GM21360 (cell line): ENCODE data around the gene WSCD2.

Experiments used
- ATAC-seq: cut with Tn5 transposase; IDR thresholded peaks from one replicate; pipeline ENCODE4 v1.9.1; 2021; ENCODE audit warnings: mild to moderate bottlenecking, moderate library complexity; ENCODE audit not compliant: unreplicated experiment

Gene WSCD2

DNA sequence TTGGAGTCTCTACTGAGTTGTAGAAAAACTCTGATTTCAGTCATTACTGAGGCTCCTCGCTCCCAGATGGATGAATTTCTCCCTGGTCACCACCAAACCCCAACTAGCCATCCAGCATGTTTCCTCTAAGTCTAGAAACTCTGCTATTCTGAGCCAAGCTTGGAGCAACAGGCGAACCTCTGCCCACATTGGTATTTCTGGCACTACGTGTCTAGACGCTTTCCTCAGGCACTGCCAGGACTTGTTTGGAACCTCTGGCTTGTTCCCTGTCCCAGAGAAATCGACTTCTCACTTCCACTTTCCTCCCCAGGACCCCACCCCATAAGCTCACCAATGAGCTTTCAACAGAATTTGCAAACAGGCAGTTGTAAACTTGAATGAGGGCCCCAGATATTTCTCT, 27.6 kb downstream of the WSCD2 start:
- no peak for ATAC-seq

DNA sequence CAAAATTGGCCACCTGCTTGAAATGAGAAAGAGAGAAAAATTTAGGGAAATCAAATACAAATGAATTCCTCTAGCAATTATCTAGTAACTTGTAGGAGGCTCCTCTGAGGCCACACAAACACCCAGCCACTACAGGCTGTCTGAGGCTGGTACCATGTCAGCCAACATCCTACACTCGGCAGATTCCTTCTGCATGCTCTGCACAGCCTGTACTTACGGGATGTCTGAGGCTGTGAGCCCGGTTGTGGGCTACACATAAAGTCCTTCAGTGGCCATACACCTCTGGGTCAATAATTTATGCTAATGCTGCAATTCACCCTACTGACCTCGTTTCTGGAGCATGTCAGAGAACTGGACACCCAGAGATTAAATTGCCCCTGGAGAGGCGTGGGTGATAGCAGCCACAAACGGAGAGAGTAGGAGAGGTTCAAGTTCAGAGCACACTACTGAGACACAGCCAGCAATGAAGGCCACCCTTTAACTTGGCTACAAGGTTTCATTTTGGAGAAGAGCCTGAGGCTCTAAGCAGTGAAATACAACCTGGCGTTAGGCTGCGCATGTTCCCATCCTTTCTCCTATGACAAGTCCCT, 28.9 kb downstream of the WSCD2 start:
- ATAC-seq: no peak

DNA sequence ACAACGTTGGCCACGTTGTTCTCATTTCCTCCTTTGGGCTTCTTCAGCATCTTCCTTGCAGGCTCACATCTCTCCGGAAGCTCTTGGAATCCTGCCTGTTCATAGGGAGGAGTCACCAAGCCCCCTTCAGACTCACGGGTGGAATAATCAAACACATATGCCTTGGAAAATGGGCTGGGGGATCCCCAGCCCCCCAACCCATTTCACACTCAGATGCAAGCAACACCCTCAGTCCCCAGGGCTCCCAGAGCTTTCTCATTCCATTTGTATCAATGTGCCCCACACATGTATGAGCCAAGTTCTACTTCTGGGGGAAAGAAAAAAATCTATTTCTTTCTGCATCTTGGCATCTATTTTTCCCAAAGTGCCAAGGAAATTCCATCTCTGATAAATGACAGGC, 33.1 kb downstream of the WSCD2 start:
- no peak for ATAC-seq

DNA sequence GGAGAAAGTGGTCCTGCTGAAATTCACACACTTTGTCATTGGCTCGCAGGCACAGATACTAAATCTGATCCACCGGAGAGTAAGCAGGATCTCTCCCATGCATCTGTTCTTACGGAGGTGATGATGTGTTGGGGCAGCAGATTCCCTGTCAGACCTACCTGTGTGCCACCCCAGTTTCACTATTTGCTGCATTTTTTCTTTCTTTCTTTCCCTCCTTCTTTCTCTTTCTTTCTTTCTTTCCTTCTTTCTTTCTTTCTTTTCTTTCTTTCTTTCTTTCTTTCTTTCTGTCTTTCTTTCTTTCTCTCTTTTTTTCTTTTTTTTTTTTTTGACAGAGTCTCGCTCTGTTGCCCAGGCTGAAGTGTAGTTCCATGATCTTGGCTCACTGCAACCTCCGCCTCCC, 37.4 kb downstream of the WSCD2 start:
- ATAC-seq: no peak

DNA sequence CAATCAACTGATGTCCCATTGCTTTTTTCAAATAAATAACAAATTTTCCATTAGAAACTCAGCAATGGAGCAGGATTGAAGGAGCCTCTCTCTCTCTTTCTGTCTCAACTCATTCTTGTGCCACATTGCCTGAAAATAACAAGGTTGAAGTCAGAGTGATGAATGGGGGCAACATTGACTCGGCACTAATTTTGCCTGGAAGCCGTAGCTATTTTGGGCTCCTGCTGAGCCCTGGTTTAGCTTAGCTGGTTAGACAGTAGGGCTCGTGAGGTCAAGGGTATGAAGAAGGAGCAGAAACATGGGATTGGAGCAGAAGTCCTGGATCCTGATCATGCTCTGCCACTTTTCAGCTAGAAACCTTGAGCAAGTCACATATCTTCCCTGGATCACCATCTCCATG, 38.9 kb downstream of the WSCD2 start:
- ATAC-seq: no peak

DNA sequence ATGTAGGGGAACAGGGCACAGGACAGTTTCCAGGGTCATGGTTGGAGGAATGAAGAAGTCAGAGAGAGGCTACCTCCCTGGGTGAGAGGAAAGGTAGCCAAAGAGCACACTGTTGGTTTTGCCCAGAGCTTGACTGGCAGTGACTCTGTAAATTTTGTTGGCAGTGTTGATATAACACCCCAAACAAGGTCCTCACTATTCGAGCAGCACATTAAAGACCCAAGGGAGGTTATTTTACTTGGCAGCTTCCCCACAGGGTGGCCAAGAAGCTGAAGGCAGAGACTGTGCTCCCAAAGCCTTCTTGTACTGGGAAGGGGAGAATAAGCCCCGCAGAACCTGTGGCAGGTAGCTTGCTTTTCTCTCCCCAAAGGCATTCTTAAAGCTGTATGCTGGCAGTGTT, 40.6 kb downstream of the WSCD2 start:
- no peak for ATAC-seq

DNA sequence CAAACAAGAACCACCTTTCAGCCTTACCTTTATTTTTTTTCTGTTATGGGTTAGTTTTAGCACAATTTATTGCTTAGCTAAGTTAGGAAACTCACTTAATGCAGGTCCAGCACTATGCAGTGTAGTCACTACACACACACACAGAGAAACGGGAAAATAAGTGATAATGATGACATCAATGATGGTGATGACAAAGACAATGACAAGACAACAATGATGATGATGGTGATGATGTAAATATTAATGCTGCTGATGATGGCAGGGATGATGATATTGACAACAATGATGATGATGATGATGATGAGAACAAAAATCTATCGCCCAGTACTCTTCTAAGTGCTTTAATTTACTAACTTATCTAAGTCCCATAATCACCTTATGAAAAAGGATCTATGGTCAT, 41.1 kb downstream of the WSCD2 start:
- ATAC-seq: no peak

DNA sequence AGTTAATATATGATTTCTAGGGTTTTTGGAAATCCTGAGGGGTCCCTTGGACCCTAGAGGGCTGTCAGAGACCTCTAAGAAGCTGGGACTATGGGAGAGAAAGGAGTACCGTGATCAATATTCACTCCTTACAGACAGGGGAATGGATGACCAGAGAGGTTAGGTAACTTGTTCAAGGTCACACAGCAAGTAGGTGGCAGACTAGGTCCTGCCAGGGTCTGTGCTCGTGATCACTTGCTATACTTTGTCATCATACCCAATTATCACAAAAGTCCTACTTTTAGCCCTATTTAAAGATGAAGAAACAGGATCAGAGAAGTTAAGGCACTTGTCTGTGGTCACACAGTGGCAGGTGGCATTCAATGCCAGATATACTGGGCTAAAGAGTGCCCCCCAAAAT, 42.9 kb downstream of the WSCD2 start:
- ATAC-seq: no peak

DNA sequence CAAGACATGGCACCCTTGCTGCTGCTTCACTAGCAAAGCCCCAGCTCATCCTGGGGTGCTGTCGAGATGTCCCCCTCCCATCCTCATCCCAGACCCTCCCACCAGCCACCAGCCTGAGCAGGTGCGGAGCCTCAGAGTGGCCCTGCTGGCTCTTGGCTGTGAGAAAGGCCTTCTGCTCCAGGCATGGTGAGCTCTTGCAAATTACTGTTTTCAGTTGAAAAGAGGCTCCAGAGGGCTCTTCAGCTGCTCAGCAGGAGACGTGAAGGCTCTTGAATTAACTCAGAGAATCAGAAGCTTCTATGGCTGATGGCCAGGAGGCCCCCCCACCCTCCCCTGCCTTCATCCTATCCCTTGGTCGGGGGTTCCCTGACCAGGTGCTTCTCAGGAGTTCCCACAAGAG, 44.1 kb downstream of the WSCD2 start:
- ATAC-seq: no peak

DNA sequence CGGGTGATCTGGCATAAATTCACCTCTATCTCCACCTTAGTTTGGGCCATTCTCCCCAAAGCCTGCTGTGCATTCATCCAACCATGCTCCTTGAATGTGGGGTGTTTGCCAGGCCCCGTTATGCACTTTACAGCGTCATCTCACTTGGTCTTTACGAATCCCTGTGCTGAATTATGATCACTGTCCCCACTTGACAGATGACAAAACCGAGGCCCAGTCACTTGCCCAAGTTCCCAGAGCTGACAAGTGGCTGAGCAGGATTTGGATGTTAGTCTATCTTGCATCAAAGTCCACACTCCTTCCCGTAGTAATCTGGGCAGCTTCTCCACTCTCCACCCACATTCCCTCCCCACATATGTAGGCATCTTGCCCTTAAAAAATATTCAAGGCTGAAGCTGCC, 44.8 kb downstream of the WSCD2 start:
- no peak for ATAC-seq

DNA sequence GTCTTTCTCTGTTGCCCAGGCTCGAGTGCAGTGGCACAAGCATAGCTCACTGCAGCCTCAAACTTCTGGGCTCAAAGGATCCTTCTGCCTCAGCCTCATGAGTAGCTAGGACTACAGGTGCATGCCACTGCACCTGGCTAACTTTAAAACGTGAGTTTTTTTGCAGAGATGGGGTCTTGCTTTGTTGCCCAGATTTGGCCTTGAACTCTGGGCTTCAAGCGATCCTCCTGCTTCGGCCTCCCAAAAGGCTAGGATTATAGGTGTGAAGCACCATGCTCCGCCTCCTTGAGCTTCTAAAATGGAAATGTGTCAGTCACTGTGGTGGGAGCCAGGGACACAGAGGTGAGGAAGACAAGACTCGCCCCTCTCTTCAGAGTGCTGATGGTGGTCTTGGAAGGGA, 45.6 kb downstream of the WSCD2 start:
- ATAC-seq: no peak

DNA sequence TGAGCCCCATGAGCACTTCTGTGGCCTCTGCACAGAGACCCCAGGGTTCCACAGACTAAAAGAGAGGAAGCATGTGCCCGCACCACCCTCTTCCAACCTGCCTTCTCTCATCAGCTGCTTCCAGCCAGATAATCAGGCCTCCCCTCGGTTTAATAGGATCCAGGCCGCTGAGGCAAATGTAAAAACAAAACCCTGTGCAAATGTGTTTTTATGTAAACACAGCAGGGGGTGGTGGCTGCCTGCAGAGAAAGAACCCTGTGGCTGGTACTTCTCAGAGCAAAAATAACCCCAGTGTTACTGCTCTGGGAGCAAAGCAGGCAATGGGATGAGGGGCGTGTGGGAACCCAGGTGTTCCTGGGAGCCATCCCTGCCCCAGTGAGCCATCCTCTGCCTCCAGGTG, 46.2 kb downstream of the WSCD2 start:
- no peak for ATAC-seq

DNA sequence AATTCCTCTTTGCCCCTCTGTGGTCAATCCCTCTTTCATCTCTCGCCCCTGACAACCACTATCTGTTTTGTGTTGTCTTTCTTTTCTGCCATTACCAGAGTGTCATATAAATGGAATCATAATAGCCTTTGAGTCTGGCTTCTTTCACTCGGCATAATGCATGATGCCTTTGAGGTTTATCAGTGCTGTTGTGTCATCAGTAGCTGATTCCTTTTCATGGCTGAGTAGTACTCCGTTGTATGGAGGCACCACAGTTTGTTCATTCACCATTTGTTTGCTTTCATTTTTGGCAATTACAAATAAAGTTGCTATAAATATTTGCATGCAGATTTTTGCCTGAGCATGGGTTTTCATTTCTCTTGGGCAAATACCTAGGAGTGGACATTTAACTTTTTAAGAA, 47.2 kb downstream of the WSCD2 start:
- no peak for ATAC-seq

DNA sequence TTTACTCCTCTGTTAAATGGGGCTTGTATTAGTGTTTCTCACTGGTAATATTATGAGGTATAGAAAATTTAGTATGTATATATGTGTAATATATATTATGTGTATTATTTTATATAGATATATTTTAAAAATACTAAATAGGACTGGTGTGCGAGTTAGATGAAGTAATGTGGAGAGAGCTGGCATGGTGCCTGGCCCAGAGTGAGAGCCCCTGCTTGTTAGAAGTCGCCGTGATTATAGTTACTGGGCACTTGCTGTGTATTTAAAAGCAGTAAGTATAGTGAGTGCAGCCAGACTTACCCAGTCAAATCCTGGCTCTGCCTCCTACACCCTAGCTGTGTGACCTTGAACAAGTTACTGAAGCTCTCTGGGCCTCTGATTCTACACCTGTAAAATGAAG, 48.0 kb downstream of the WSCD2 start:
- ATAC-seq: no peak

DNA sequence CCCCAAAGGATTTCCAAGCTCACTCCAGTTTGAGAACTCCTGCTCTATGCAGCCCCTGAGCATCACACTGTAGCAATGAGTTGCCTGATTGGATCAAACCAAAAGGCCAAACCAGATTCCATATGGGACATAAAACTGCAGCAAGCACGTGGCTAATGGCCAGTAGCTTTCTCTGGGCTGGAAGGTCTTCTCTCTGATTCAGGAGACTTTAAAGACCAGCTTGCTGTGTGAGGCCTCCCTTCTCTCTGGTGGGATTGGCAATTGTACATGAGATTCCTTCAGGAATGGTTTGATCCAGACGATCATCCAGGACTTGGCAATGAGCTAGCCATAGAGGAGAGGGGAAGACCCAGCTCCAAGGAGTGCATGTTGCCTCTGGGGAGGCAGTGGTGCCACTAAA, 50.2 kb downstream of the WSCD2 start:
- ATAC-seq: no peak

DNA sequence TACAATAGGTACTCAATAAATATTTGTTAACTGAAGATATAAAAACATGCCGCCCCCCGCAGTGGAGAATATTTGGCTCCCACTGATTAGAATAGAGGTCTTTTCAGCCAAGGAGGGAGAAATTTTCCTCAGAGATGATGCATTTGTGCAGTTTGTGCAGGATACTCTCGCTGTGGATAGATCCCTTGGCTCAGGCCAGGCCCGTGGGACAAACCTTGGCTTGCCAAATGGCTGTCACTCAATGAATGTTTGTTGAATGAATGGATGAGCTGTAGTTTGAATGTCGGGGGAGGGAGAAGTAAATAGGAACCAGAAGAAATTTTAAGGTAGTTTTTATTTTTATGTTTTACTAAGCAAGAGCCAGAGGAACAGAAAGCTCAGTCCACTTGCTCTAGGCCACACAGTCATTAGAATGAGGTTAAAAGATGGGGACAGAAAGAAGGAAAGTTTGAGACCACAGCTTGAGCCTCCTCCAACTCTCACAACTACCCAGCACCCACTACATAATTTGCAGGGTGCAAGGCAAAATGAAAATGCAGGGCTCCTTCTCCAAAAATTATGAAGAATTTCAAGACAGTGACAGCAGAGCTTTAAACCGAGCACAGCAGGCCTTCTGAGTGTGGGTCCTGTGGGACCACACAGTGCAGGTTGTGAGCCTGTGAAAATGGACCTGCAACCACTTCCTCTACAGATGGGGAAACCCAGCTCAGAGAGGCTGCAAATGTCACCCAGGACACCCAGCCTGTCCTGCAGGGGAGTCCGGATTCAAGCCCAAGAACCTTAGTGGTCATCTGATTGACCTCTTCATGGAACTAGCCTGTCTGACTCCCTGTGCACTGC, 51.4 kb downstream of the WSCD2 start:
- no peak for ATAC-seq

DNA sequence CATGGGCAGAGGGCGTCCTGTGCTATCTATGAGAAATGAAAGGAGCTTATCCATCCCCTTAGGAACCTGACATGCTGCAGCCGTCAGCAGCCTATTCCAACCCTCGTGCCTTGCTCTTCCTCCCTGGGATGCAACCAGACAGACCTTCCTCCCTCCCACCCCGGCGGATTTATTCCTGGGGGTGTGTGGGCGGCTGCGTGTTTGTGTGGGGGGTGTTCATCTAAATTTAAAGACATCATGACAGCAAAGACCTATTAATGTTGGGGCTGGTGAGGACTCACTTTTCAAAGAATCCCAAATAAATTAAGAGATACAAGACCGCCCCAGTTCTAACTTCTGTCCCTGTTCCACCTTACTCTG, 52.0 kb downstream of the WSCD2 start:
- no peak for ATAC-seq

DNA sequence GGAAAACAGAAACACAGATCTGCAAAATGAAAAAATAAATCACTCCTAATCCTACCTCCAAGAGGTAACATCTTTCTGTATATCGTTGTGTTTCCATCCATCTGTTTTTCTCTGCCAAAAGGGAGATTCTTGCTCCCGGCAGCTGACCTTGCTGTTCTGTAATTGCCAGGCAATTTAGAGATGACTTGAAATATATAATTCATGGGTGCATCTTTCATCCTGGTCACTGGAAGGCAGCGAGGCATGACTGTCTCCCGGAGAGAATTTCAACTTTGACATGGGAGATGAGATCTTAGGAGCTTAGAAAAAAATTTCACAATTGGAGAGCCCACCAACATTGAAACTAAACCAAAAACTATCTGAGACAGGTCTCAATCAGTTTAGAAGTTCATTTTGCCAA, 53.0 kb downstream of the WSCD2 start:
- no peak for ATAC-seq

DNA sequence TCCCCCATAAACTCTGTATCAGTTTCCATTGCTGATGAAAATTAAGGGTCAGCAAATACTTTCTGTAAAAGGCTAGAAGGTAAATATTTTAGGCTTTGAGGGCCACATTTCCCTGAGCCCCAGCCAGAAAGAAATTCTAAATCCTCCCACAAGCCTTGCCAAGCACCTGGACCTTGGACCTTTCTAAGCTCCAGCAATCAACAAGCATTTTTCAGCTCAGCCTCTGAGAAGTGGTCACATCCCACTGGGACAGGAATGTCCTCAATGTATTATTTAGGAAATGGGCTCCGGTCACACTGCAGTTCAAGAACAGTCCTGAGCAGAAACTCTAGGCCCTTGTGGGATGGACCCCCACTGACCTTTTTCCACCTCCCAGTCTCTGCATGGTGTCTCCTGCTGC, 55.9 kb downstream of the WSCD2 start:
- ATAC-seq: no peak

DNA sequence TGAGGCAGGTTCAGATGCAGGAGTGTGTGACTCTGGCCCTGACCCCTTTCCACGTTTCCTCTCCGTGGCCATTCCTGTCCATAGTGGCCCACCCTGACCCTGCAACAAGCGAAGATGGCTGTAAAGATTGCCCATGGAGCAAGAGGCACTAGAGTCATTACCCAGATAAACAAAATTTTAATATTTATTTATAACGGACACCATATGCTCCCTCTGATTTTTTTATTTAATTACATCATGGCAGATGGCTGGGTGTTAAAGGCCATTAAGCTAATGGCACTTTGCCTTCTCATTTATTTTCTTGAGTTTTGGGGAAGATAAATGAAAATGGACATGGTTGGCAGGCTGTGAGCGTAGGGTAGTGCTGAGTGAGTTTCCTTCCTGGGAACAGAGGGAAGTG, 58.7 kb downstream of the WSCD2 start:
- ATAC-seq: no peak

DNA sequence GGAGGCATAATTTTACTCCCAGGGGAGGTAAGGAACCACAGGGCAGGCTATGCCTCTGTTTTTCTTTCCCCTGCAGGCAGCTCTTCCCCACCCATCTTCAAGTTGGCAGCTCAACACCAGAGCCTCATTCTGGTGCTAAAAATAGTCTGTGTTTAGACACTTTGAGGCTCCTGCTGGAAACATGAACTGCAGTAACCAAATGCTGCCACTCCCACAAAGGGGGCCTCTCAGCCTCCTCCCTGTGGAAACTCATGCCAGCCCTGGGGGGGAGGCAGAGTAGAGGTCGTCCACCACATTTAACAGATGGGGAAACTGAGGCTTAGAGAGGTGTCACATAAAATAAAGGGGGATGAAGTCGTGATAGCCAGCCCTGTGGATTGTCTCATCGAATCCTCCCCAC, 61.4 kb downstream of the WSCD2 start:
- ATAC-seq: no peak

DNA sequence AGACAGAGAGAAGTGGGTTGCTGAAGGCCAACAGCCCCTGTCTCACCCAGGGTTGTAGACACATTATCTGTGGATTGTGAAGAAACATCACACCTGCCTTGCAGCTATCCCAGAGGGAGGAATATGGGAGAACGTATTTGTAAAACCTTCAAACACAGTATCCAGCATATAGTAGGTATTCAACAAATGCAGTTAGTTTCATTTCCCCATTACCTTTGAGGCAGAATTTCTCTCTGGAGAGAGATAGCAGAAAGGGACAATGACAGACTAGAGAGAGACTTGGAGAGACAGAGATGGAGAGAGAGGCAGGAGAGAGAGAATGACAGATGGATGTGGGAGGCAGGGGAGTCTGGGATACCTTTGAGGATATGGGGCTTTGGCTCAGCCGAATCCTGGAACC, 62.0 kb downstream of the WSCD2 start:
- ATAC-seq: no peak

DNA sequence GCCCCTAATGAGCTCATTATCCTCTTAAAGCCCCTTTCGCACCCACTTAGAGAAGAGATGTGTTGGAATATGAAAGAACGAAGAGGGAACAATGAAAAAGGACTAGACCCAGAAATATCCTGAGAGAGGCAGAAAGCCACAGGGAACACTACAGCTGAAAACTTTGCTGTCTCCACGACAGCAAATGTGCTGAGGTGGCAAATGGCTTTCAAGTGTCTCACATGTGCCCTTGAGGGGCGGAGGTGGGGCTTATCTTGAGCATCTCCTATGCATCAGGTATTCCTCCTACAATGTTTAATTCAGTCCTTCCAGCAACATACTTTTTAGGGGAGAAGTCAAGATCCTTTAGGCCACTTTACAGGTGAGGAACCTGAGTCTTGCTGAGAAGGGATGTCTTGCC, 62.9 kb downstream of the WSCD2 start:
- ATAC-seq: no peak
